WTC11 (cell line): ENCODE measurements around the gene RUNX1.

ENCODE experiments used
- CREB1 ChIP-seq: sonication (generic); formaldehyde crosslinking; IDR thresholded peaks from 2 replicates; pipeline ENCODE4 v1.8.0; 2023; ENCODE audit warnings: mild to moderate bottlenecking, missing genetic modification reagents
- CTCF ChIP-seq: fragments of 200-600 bp; IDR thresholded peaks from 2 replicates; pipeline ENCODE4 v1.8.0; 2022; ENCODE audit warnings: antibody characterized with exemption
- NFYB ChIP-seq: sonication (generic); formaldehyde crosslinking; conservative IDR thresholded peaks from 2 replicates; pipeline ENCODE4 v1.8.0; 2022; ENCODE audit warnings: low read depth, missing genetic modification reagents
- NR3C1 ChIP-seq: sonication (generic); formaldehyde crosslinking; conservative IDR thresholded peaks from 2 replicates; pipeline ENCODE4 v1.8.1; 2023; ENCODE audit warnings: low read depth, mild to moderate bottlenecking, missing genetic modification reagents
- SP1 ChIP-seq: sonication (generic); formaldehyde crosslinking; conservative IDR thresholded peaks from 2 replicates; pipeline ENCODE4 v1.8.1; 2022; ENCODE audit warnings: missing genetic modification reagents
- ZNF416 ChIP-seq: fragments of 250-450 bp; sonication (Bioruptor Pico); IDR thresholded peaks from 2 replicates; pipeline ENCODE4 v1.9.0; 2021; ENCODE audit warnings: mild to moderate bottlenecking, inconsistent platforms
- TF ChIP-seq, protein P1 (sequence below): sonication (generic); formaldehyde crosslinking; IDR thresholded peaks from 2 replicates; pipeline ENCODE4 v1.8.1; 2022; ENCODE audit warnings: low read depth, missing genetic modification reagents, borderline replicate concordance
- TF ChIP-seq, protein P2 (sequence below): sonication (generic); formaldehyde crosslinking; IDR thresholded peaks from 2 replicates; pipeline ENCODE4 v1.8.0; 2022; ENCODE audit warnings: missing genetic modification reagents
- TF ChIP-seq, protein P3 (sequence below): sonication (generic); formaldehyde crosslinking; conservative IDR thresholded peaks from 2 replicates; pipeline ENCODE4 v1.8.1; 2022; ENCODE audit warnings: mild to moderate bottlenecking, missing genetic modification reagents
- TF ChIP-seq, protein P4 (sequence below): sonication (generic); formaldehyde crosslinking; IDR thresholded peaks from 2 replicates; pipeline ENCODE4 v1.8.0; 2022; ENCODE audit warnings: mild to moderate bottlenecking, missing genetic modification reagents

DNA sequence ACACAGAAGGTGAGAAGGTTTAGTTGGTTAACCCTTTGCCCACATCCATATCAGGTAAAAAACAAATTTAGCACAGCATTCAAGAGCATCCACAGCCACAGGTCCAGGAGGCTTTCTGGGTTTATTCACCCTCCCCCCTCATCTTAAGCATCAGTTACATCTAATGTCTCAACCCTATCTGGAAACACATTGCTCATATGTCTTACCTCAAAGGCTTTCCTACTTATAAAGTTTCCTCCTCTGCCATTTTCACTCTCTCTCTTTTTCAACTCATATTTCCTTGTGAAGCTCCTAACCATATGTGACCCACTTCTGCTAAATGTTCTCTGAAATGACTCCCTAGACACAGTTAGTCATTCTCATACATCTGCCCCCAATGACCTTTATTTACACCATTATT lies 47.9 kb upstream of the RUNX1 start:
- TF ChIP-seq ZNF416: no peak
- TF ChIP-seq, protein P1, sequence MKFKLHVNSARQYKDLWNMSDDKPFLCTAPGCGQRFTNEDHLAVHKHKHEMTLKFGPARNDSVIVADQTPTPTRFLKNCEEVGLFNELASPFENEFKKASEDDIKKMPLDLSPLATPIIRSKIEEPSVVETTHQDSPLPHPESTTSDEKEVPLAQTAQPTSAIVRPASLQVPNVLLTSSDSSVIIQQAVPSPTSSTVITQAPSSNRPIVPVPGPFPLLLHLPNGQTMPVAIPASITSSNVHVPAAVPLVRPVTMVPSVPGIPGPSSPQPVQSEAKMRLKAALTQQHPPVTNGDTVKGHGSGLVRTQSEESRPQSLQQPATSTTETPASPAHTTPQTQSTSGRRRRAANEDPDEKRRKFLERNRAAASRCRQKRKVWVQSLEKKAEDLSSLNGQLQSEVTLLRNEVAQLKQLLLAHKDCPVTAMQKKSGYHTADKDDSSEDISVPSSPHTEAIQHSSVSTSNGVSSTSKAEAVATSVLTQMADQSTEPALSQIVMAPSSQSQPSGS (CRISPR knock-in tag): no peak
- TF ChIP-seq CTCF: no peak
- no peak for TF ChIP-seq NR3C1 (CRISPR knock-in tag)
- TF ChIP-seq, protein P2, sequence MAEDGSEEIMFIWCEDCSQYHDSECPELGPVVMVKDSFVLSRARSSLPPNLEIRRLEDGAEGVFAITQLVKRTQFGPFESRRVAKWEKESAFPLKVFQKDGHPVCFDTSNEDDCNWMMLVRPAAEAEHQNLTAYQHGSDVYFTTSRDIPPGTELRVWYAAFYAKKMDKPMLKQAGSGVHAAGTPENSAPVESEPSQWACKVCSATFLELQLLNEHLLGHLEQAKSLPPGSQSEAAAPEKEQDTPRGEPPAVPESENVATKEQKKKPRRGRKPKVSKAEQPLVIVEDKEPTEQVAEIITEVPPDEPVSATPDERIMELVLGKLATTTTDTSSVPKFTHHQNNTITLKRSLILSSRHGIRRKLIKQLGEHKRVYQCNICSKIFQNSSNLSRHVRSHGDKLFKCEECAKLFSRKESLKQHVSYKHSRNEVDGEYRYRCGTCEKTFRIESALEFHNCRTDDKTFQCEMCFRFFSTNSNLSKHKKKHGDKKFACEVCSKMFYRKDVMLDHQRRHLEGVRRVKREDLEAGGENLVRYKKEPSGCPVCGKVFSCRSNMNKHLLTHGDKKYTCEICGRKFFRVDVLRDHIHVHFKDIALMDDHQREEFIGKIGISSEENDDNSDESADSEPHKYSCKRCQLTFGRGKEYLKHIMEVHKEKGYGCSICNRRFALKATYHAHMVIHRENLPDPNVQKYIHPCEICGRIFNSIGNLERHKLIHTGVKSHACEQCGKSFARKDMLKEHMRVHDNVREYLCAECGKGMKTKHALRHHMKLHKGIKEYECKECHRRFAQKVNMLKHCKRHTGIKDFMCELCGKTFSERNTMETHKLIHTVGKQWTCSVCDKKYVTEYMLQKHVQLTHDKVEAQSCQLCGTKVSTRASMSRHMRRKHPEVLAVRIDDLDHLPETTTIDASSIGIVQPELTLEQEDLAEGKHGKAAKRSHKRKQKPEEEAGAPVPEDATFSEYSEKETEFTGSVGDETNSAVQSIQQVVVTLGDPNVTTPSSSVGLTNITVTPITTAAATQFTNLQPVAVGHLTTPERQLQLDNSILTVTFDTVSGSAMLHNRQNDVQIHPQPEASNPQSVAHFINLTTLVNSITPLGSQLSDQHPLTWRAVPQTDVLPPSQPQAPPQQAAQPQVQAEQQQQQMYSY (CRISPR knock-in tag): no peak
- no peak for TF ChIP-seq SP1 (CRISPR knock-in tag)
- TF ChIP-seq, protein P3, sequence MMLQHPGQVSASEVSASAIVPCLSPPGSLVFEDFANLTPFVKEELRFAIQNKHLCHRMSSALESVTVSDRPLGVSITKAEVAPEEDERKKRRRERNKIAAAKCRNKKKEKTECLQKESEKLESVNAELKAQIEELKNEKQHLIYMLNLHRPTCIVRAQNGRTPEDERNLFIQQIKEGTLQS (CRISPR knock-in tag): no peak
- TF ChIP-seq CREB1 (CRISPR knock-in tag): no peak
- TF ChIP-seq, protein P4, sequence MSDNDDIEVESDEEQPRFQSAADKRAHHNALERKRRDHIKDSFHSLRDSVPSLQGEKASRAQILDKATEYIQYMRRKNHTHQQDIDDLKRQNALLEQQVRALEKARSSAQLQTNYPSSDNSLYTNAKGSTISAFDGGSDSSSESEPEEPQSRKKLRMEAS: no peak
- TF ChIP-seq NFYB (CRISPR knock-in tag): no peak
